Embryonic facial prominence (tissue), 1 donor: ENCODE results near the gene NOD1.

ENCODE experiments used
- DNase-seq: peaks from one replicate; pipeline ENCODE4 v3.0.0-alpha.2; 2016; ENCODE audit errors: extremely low spot score

NOD1 gene

DNA sequence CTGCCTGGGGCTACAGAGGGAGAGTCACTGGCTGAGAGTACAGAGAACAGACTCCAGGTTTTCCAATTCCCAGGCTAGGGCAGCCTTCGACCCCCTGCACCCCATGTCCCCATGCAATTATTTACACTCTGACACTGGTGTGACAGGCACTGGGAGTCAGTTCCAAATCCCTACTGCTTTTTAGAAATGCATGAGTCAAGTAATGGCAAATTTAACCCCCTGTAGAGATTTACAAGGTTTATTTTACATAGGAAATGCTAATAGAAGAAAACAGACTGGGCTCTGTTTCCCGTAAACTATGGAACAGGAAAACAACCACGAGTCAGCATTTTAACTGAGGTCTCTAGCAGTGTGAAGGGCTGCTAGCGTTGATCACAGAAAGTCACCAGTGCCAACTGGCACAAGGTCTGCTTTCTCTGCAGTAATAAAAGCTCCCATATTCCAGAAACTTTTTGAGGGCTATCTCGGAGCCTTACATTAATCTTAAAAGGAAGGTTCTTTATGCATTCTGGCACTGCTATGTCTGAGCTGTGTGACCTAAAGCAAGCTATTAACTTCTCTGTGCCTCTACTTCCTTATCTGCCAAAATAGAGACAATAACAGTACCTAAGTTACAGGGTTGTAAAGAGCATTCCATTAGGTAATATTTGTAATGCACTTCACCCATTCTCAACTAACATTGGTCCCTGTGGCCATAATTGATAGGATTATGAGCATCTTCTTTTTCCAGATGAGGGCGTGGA, 28.2 kb downstream of the NOD1 start:
- DNase-seq: no peak

- no peak for DNase-seq
Measured at GRCh38 chr7:30448461-30449189, 30.0 kb downstream of the NOD1 start.

DNA sequence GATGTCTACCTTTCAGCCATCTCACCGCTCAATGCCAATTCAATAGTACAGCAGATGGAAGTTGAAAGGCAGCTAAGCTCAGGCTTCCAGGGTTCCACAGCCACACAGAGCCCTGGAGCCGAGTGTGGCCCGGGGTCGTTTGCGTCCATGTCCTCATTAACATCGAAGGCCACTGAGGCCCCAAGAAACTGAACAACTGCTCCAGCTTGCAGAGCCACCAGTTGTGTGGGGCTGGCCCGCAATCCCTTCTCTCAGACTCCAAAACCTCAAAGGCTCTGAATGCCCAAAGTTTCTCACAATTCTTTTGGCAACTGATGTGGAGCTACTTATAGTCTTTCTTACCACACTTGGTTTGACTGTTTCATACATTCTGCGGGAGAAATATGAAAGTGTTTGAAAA, 31.1 kb downstream of the NOD1 start:
- no peak for DNase-seq

GRCh38 chr7:30446266-30446665, 32.3 kb downstream of the NOD1 start:
- DNase-seq: no peak

- no peak for DNase-seq
Measured at GRCh38 chr7:30445770-30446169, 32.8 kb downstream of the NOD1 start.

DNA sequence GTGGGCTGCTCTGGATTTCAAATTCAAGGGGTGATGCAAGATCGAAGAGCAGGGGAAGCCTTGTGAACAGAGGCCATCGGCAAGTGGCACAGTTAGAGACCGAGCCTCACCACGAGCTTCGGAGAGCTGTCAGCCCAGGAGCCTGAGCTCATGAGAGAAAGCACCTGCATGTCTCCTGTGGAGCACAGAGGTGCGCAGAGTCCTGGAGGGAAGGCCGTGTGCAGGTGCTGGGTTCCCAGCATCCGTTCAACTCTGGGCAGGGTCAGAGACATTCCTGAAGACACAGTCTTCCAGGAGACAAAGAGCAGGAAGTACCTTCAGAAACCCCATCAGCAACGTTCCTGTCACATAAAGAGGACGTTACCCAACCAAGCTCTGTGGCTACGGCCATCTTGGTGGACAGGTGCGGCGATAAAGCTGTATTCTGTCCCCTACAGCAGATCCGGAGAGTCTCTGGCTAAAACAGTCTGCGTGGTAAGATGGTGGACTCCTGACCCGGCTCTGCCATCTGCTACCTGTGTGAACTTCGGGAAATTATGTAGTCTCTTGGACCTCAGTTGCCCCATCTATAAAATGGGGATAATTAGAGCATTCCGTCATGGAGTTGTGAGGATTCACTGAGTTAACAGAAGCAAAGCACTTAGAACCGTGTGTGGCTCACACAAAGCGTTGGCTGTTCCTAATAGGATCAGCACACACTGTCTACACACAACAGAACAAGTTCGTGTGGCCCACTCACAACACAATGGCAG, 40.6 kb downstream of the NOD1 start:
- no peak for DNase-seq

DNA sequence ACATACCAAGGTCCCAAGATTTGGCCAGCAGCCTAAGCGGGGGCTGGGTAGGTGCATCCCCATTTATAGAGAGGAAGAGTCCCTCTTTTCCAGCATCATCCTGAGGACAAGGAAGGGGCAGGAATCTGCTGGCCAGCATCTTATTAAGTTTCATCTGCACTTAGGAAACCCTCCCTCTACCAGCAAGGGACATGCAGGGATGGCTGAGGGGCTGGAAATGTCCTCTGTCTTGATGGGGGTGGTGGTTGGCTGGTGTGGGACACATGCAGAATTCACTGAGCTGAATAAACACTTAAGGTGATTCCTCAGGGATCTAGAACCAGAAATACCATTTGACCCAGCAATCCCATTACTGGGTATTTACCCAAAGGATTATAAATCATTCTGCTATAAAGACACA, 42.1 kb downstream of the NOD1 start:
- no peak for DNase-seq

DNA sequence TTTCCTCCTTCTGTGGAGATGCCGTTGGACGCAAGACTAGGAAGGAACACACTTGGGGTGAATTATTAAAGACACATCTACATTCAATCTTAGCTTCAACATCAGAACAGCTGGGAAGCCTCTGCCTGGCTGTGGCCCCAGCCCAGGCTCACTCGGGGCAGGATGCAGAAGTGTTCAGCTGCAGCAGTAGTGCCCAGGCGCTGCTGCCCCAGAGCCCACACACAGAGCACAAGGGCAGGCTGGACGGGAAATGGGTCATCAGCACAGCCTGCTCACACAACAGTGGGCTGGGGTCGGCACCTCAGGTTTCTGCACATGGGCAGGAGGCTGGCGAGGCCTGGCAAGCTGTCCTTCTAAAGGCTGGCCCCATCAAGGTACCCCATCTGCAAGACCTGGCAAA, 42.5 kb downstream of the NOD1 start:
- DNase-seq: no peak

DNA sequence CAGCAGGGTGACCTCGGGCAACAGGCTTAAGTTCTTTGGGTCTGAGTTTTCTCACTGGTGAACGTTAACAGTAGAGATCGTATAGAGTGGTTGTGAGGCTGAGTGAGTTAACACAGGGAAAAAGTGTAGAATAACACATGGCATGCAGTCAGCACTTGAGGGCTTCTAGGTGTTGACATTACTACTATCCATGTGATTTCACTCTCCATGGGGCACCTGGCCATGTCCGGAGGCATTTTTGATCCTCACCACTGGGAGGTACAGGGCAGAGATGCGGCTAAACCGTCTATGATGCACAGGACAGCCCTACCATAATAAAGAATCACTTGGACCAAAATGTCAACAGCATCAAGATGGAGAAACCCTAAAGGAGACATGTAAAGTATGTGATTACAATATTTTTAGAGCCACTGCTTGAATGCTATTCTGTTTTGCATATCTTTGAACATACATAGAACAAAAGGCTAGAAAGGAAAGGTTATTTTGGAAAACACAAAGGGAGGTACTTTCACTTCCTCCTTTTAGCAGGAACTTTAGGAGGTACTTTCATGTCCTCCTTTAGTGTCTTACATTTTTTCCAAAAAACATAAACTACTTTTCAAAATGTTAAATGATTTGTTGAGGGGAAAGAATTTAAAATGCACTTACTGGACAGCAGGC, 44.3 kb downstream of the NOD1 start:
- DNase-seq: no peak

- no peak for DNase-seq
Measured at GRCh38 chr7:30433506-30433905, 45.1 kb downstream of the NOD1 start.

- DNase-seq: no peak
Measured at GRCh38 chr7:30433082-30433481, 45.5 kb downstream of the NOD1 start.

DNA sequence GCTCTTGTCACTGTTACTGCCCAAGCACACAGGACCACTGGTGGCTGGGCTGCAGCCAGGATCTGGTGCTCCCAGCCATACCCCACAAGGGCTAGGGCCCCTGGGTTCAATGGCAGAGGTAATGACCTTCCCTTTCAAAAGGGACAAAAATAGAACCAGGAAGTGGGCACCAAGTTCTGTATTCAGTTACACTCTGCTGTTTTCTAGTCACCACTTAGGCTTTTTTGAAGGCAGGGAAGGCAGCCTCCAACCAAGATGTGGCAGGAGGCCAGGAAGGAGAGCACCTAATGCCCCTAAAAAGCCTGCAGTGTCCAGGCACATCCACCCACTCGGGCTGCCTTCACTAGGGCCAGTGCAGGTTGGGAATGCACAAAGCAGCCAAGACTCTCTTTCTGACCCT, 47.8 kb downstream of the NOD1 start:
- DNase-seq: no peak

- no peak for DNase-seq
Measured at GRCh38 chr7:30430276-30430675, 48.3 kb downstream of the NOD1 start.

- no peak for DNase-seq
Measured at GRCh38 chr7:30429156-30429530, 49.4 kb downstream of the NOD1 start.

DNA sequence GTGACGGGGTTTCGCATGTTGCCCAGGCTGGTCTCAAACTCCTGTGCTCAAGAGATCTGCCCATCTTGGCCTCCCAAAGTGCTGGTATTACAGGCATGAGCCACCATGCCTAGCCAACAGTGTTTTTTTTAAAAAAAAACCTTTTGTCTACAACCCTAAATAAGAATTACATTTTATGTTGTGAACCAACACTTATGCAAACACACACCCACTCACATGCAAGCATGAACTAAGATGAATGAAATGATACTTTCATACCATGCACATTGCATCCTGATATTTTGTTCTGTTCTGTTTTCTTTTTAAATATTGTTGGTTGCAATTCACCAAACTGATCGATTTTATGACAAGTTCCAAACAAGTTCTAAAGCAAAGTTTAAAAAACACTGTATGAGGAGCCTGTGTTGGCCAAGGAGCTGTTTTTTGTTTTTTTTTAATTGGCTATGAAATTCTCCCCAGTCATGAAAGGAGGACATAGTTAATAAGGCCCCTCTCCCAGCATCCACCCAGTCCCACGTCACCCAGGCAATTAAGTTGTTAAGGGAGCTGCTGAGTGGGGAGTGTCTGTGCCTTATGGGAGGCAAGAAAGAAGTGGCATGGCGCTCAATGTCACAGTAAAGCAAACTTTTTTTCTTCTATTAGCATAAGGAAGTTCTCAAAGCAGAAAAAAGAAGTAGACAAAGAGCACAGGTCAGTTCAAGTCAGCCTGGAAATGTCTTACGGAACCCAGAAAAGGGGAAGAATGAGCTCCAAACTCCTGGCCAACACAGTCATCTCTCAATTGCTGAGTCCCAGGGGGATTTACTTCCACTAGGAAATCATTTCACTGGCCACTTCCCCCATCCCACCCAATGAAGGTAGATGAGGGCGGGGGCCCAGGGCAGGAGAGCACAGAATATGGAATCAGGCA, 50.1 kb downstream of the NOD1 start:
- no peak for DNase-seq

- DNase-seq: no peak
Measured at GRCh38 chr7:30427296-30428070, 51.1 kb downstream of the NOD1 start.

GRCh38 chr7:30424506-30424905, 54.1 kb downstream of the NOD1 start:
- DNase-seq: no peak

DNA sequence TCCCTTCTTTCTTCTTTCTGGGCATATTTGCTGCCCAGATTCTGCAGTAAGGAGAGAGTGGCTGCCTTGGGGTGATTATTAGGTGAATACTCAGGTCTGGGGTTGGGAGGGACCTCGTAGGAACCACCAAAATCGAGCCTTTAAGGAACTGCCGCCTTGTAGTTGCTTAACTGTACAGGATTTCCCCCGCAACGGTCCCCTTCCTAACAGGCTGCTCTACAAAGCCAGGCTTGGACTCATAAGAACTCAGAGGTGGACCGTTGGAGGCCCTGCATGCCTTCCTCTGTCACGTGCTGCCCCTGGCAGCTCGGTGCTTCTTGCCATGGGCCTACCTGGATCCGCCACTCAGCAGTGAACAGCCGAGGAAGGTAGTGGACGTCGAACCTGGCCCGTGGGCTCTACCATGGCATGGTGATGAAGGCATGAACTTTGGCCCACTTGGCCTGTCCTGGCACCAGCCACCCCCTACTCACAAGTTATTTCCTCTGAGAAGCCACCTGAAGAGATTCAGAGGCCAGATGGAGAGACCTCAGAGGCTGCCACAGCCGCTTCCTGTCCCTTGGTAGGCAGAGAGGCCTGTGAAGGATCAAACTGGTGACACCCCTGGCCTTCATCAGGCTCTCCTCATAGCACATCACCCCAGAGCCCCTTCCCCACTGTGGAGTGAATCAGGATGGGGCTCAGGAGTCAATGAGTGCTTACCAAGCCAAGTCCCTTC, 54.6 kb downstream of the NOD1 start:
- no peak for DNase-seq

DNA sequence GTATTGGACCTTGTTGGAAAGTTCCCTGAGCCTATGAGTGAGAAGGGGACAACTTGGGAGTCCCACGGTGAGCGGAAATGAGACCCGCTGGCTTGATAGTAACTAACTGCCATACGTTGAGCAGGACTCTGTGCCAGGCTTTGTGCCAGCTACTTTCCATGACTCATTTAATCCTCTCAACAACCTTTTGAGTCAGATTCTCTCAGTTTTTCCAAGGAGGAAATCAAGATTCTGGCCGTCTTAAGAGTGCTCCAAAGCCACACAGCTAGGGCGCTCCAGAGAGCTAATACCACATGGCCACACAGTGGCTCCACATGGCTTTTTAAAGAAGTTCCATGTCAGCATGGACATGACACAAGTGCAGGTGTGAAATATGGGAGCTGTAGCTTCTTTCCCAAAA, 55.7 kb downstream of the NOD1 start:
- DNase-seq: no peak
